Endothelial cell of umbilical vein (primary cell): ENCODE measurements around the gene MED27. TPM values are rescaled to one million over a fixed set of nuclear protein-coding genes. Genes with fewer than 3 reads are reported as not detected.

Experiments used
- BruUV-seq: library from RNA; stranded (reverse); fragments of 400-500 nt; replicated peaks from 2 replicates; lab custom pipeline; 2021; lab: Mats Ljungman, UMichigan
- CTCF ChIA-PET: fragments of 300-600, 350-600 bp; sonication (Branson Sonifier 250); formaldehyde crosslinking; loops from one replicate; lab custom pipeline; 2021; ENCODE audit warnings: antibody characterized with exemption, inconsistent platforms; lab: Charles Lee
- POLR2A ChIA-PET: fragments of 300-600, 350-600 bp; sonication (Branson Sonifier 250); formaldehyde crosslinking; loops from one replicate; lab custom pipeline; 2021; ENCODE audit warnings: antibody characterized with exemption, inconsistent platforms; lab: Charles Lee
- DNase-seq: peaks from one replicate; pipeline ENCODE4 v3.0.0-alpha.2; 2011; ENCODE audit warnings: low read depth, low spot score
- FAIRE-seq: peaks from 2 replicates; lab custom pipeline; 2011; peaks lifted over from hg19 to GRCh38; lab: Jason Lieb, UNC
- H2AFZ ChIP-seq: 2 replicates; pipeline ENCODE4 v1.6.0; 2012; ENCODE audit warnings: low read depth, low read length, control low read depth, inconsistent platforms
- H3K27ac ChIP-seq: 2 replicates; pipeline ENCODE4 v1.5.1; 2011; ENCODE audit warnings: low read depth, mild to moderate bottlenecking, control low read depth, low read length, moderate library complexity; ENCODE audit not compliant: insufficient read depth
- H3K27me3 ChIP-seq, 2 experiments: 2 replicates each; pipeline versions ENCODE4 v1.6.0 to v1.6.1; 2011; ENCODE audit warnings: low read length in 2 of 2, mixed read lengths in 1 of 2; ENCODE audit not compliant: control insufficient read depth in 2 of 2, insufficient read depth in 2 of 2
- H3K36me3 ChIP-seq, 2 experiments: 2 replicates in 1 of 2; 3 replicates in 1 of 2; pipeline ENCODE4 v1.5.1; 2011; ENCODE audit warnings: low read length in 2 of 2, mild to moderate bottlenecking in 1 of 2, moderate library complexity in 1 of 2; ENCODE audit not compliant: control insufficient read depth in 2 of 2, insufficient read depth in 2 of 2; ENCODE audit errors: extremely low read depth in 1 of 2
- H3K4me1 ChIP-seq: 3 replicates; pipeline ENCODE4 v1.5.1; 2011; ENCODE audit warnings: mild to moderate bottlenecking, low read length; ENCODE audit not compliant: control insufficient read depth, insufficient read depth; ENCODE audit errors: extremely low read depth
- H3K4me2 ChIP-seq: 2 replicates; pipeline ENCODE4 v1.6.1; 2011; ENCODE audit warnings: low read length, control low read depth, mixed read lengths; ENCODE audit not compliant: insufficient read depth
- H3K4me3 ChIP-seq, 3 experiments: fragments of 200-600 bp in 1 of 3; sonication (generic), shearing (Covaris generic) in 1 of 3; replicated peaks in 1 of 3; 2 replicates each; pipeline ENCODE4 v1.5.1; 2011 to 2016; ENCODE audit warnings: control low read depth in 3 of 3, low read length in 3 of 3, mild to moderate bottlenecking in 2 of 3, inconsistent platforms in 1 of 3, low read depth in 1 of 3, moderate library complexity in 1 of 3; ENCODE audit not compliant: insufficient read depth in 1 of 3
- H3K79me2 ChIP-seq: 2 replicates; pipeline ENCODE4 v1.6.0; 2012; ENCODE audit warnings: low read length, inconsistent platforms; ENCODE audit not compliant: control insufficient read depth, insufficient read depth
- H3K9ac ChIP-seq: replicated peaks from 2 replicates; pipeline ENCODE3; 2011; ENCODE audit warnings: low read length, control low read depth; ENCODE audit not compliant: insufficient read depth; ENCODE audit errors: extremely low read depth
- H3K9me1 ChIP-seq: replicated peaks from 3 replicates; pipeline ENCODE4 v1.6.0; 2011; ENCODE audit warnings: mild to moderate bottlenecking, low read length; ENCODE audit not compliant: control insufficient read depth, insufficient read depth; ENCODE audit errors: extremely low read depth
- H3K9me3 ChIP-seq: replicated peaks from 2 replicates; pipeline ENCODE4 v1.5.1; 2012; ENCODE audit warnings: low read length, inconsistent platforms; ENCODE audit not compliant: control insufficient read depth, insufficient read depth
- H4K20me1 ChIP-seq: replicated peaks from 2 replicates; pipeline ENCODE3; 2011; ENCODE audit warnings: mild to moderate bottlenecking, low read length; ENCODE audit not compliant: control insufficient read depth, insufficient read depth; ENCODE audit errors: extremely low read depth
- CTCF ChIP-seq, 2 donors: IDR thresholded peaks; 1 replicate in 1 of 2; 2 replicates in 1 of 2; pipeline ENCODE4 v1.5.1; 2011; ENCODE audit warnings: low read length in 2 of 2, mild to moderate bottlenecking in 2 of 2, moderate library complexity in 2 of 2, control low read depth in 1 of 2, inconsistent platforms in 1 of 2, low read depth in 1 of 2; ENCODE audit not compliant: insufficient read depth in 1 of 2; ENCODE audit errors: extremely low read depth in 1 of 2
- EZH2 ChIP-seq: IDR thresholded peaks from 2 replicates; pipeline ENCODE4 v1.6.1; 2012; ENCODE audit warnings: borderline replicate concordance, low read depth, mild to moderate bottlenecking, moderate library complexity, low read length, inconsistent platforms; ENCODE audit not compliant: severe bottlenecking
- FOS ChIP-seq: IDR thresholded peaks from 2 replicates; pipeline ENCODE4 v1.6.1; 2011; ENCODE audit warnings: mild to moderate bottlenecking, low read length, moderate library complexity, borderline replicate concordance; ENCODE audit not compliant: insufficient read depth
- GATA2 ChIP-seq: IDR thresholded peaks from 2 replicates; pipeline ENCODE4 v1.7.0; 2011; ENCODE audit warnings: low read depth, mild to moderate bottlenecking, moderate library complexity, mixed read lengths, low read length; ENCODE audit not compliant: insufficient read length, insufficient read depth
- JUN ChIP-seq: IDR thresholded peaks from 2 replicates; pipeline ENCODE4 v1.6.1; 2011; ENCODE audit warnings: borderline replicate concordance, low read depth; ENCODE audit not compliant: insufficient read length, insufficient read depth
- MAX ChIP-seq: IDR thresholded peaks from 2 replicates; pipeline ENCODE4 v1.6.1; 2011; ENCODE audit not compliant: insufficient read depth, insufficient read length
- MYC ChIP-seq: IDR thresholded peaks from one replicate; pipeline ENCODE4 v1.6.1; 2011; ENCODE audit warnings: mild to moderate bottlenecking, low read depth, low read length
- POLR2A ChIP-seq: IDR thresholded peaks from 2 replicates; pipeline ENCODE4 v1.6.1; 2012; ENCODE audit warnings: low read depth, mild to moderate bottlenecking, control low read depth, low read length
- POLR2AphosphoS5 ChIP-seq: IDR thresholded peaks from 2 replicates; pipeline ENCODE4 v1.6.1; 2012; ENCODE audit warnings: low read depth, mild to moderate bottlenecking, control low read depth, low read length, moderate library complexity; ENCODE audit not compliant: insufficient read depth
- dilution Hi-C: fragments of 300-500 bp; cut with MboI; formaldehyde crosslinking; loops from one replicate; pipeline ENCODE4 v1.15.0; 2019; ENCODE audit warnings: low sequenced_read_pairs; ENCODE audit not compliant: extremely low pct_ligation_motif_present
- intact Hi-C: fragments of 100-400 bp; cut with micrococcal nuclease; formaldehyde crosslinking; loops from one replicate; pipeline ENCODE4 v1.10.0; 2022
- polyA plus RNA-seq, 4 experiments: library from polyadenylated mRNA; depleted of rRNA in 3 of 4; stranded (reverse) in 3 of 4; unstranded in 1 of 4; fragments of >200 nt; gene quantifications; 2 replicates each; pipeline versions ENCODE4 v1.2.1 to v1.2.3, GENCODE V29; 2011 to 2012; ENCODE audit warnings: missing spikeins in 1 of 4
- total RNA-seq: library from RNA; stranded (reverse); gene quantifications from 2 replicates; pipeline ENCODE4 v1.2.3, GENCODE V29; 2021

The MED27 gene
- total and polyA plus RNA-seq, 2 donors (not counting 3 experiments of a cell fraction or from before 2014, with no cell fraction given), result 27.9 to 47.8 TPM

GRCh38 chr9:131836021-131836420, 243.6 kb downstream of the MED27 start:
- FAIRE-seq (no peak), DNase-seq (no peak)
- no TSS peak for BruUV-seq
- Histone ChIP-seq H4K20me1 (no peaks in the 10 kb centered on the region), H3K27ac (no peak overlapping the region), H3K9me3 (peaks cover 4% of the 10 kb centered on the region), H3K27me3 (peaks cover 0 to 2% of the 10 kb centered on the region in 2 experiments), H3K4me3 (no peak overlapping the region), H3K4me2 (no peak overlapping the region), H3K9ac (no peak overlapping the region), H3K4me1 (no peaks in the 10 kb centered on the region), H2AFZ (no peak overlapping the region), H3K79me2 (no peaks in the 10 kb centered on the region), H3K36me3 (no peaks in the 10 kb centered on the region), H3K9me1 (no peaks in the 10 kb centered on the region)
- ChIA-PET POLR2A (no interaction called here), CTCF (no interaction called here)
- dilution Hi-C loops (no loop called here), intact Hi-C loops (no loop called here)
- TF ChIP-seq JUN (no peak), MYC (no peak), GATA2 (no peak), EZH2 (no peak), FOS (no peak)

GRCh38 chr9:131835151-131835910, 244.3 kb downstream of the MED27 start:
- Histone ChIP-seq H3K4me1 (no peaks in the 10 kb centered on the region), H3K27me3 (peaks cover 0 to 2% of the 10 kb centered on the region in 2 experiments), H3K36me3 (no peaks in the 10 kb centered on the region), H3K4me3 (no peak overlapping the region), H3K9me3 (peaks cover 4% of the 10 kb centered on the region), H3K27ac (no peak overlapping the region), H3K9ac (no peak overlapping the region), H4K20me1 (no peaks in the 10 kb centered on the region), H3K9me1 (no peaks in the 10 kb centered on the region), H3K79me2 (no peaks in the 10 kb centered on the region), H2AFZ (no peak overlapping the region), H3K4me2 (no peak overlapping the region)
- no peak for DNase-seq
- TF ChIP-seq EZH2 (no peak), JUN (no peak), POLR2AphosphoS5 (no peak), POLR2A (no peak), MAX (no peak), GATA2 (no peak), MYC (no peak), FOS (no peak), CTCF (IDR thresholded peaks at IDR 0.05; ENCODE audit: extremely low read depth in 1 of 2, insufficient read depth in 1 of 2, low read depth in 1 of 2, low read length in 2 of 2) (no peak)
- FAIRE-seq, result no peak
- POLR2A ChIA-PET, result no interaction called here
- intact Hi-C loops (no loop called here), dilution Hi-C loops (no loop called here)
- no TSS peak for BruUV-seq
- CTCF ChIA-PET, result interaction anchor here (1.1 to 1.3 kb wide), 2 partner anchors 334 to 401 kb away, joined by 3 to 4 read pairs; no protein-coding TSS in a partner anchor
